ENCODE measurements around the gene ANKEF1.

Gene ANKEF1

DNA sequence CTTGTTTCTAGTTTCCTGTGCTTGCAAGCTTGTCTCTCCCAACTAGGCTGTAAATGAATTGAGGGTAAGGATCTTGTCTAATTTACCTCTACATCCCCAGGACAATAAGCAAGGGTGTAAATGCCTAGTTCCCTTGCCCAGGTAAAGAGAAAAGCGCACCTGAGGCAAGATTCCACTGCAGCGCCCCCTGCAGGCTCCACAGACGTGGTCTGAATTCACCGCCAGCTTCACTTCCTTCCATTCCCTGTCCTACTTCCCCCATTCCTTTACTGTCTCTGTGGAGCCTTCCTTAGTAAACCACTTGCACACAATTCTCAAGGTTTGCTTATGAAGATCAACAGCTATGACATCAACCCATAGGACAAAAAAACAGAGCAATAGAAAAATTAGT, 42.3 kb downstream of the ANKEF1 start:
- H3K27me3 ChIP-seq, result no peaks in the 10 kb centered on the region
- no peak overlapping the region for H3K4me3 ChIP-seq (ENCODE audit: low read depth in 1 of 2, low read length in 1 of 2)
- H3K36me3 ChIP-seq, result no peaks in the 10 kb centered on the region
- TF ChIP-seq, protein P1, sequence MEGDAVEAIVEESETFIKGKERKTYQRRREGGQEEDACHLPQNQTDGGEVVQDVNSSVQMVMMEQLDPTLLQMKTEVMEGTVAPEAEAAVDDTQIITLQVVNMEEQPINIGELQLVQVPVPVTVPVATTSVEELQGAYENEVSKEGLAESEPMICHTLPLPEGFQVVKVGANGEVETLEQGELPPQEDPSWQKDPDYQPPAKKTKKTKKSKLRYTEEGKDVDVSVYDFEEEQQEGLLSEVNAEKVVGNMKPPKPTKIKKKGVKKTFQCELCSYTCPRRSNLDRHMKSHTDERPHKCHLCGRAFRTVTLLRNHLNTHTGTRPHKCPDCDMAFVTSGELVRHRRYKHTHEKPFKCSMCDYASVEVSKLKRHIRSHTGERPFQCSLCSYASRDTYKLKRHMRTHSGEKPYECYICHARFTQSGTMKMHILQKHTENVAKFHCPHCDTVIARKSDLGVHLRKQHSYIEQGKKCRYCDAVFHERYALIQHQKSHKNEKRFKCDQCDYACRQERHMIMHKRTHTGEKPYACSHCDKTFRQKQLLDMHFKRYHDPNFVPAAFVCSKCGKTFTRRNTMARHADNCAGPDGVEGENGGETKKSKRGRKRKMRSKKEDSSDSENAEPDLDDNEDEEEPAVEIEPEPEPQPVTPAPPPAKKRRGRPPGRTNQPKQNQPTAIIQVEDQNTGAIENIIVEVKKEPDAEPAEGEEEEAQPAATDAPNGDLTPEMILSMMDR (IDR thresholded peaks at IDR 0.05), result no peak
- no peak overlapping the region for H3K27ac ChIP-seq
- no peaks in the 10 kb centered on the region for H3K4me1 ChIP-seq (ENCODE audit: control insufficient read depth in 1 of 2, insufficient read depth in 1 of 2, low read depth in 1 of 2, low read length in 1 of 2)
- no peaks in the 10 kb centered on the region for H3K9me3 ChIP-seq

DNA sequence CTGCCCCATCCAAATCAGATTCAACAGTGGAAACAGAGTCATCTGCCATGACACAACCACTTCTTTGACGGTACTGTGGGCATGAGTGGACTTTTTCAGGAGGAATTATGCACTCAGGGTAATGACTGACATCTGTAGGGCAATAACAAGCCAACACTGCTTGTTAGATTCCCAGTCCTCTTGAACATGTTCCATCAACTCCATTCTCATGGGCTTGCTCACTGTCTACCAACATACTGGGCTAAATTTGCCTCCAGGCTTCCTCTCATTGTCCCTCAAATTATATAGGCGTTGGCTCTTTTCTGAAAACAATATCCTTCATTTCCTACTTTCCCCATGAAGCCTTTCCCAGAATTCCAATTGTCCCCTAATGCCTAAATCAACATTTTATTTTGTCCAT, 43.1 kb downstream of the ANKEF1 start:
- H3K27ac ChIP-seq, result no peak overlapping the region
- no peaks in the 10 kb centered on the region for H3K27me3 ChIP-seq
- TF ChIP-seq, protein P1 (IDR thresholded peaks at IDR 0.05), result no peak
- H3K36me3 ChIP-seq, result no peaks in the 10 kb centered on the region
- H3K4me3 ChIP-seq (ENCODE audit: low read depth in 1 of 2, low read length in 1 of 2), result no peak overlapping the region
- no peaks in the 10 kb centered on the region for H3K9me3 ChIP-seq
- no peaks in the 10 kb centered on the region for H3K4me1 ChIP-seq (ENCODE audit: control insufficient read depth in 1 of 2, insufficient read depth in 1 of 2, low read depth in 1 of 2, low read length in 1 of 2)

DNA sequence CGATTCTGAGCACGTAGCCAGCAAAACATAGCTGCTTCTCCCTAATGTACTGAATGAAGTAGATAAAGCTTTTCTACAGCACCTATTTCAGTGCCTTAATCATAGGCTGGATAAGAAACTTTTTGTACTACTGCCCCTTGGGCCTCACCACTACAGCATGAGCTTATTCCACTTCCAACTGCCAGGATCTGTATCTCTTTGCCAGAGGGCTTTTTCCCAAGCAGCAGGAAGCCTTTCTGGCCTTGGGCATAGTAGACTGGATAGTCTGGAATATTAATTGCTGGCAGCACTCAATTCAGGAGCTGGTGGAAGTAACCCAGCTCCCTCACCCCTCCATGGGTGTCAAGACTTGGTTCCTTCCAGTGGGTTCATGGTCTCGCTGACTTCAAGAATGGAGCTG, 43.6 kb downstream of the ANKEF1 start:
- TF ChIP-seq, protein P1 (IDR thresholded peaks at IDR 0.05), result no peak
- no peak overlapping the region for H3K27ac ChIP-seq
- no peaks in the 10 kb centered on the region for H3K36me3 ChIP-seq
- no peaks in the 10 kb centered on the region for H3K9me3 ChIP-seq
- no peak overlapping the region for H3K4me3 ChIP-seq (ENCODE audit: low read depth in 1 of 2, low read length in 1 of 2)
- no peaks in the 10 kb centered on the region for H3K4me1 ChIP-seq (ENCODE audit: control insufficient read depth in 1 of 2, insufficient read depth in 1 of 2, low read depth in 1 of 2, low read length in 1 of 2)
- H3K27me3 ChIP-seq, result no peaks in the 10 kb centered on the region

DNA sequence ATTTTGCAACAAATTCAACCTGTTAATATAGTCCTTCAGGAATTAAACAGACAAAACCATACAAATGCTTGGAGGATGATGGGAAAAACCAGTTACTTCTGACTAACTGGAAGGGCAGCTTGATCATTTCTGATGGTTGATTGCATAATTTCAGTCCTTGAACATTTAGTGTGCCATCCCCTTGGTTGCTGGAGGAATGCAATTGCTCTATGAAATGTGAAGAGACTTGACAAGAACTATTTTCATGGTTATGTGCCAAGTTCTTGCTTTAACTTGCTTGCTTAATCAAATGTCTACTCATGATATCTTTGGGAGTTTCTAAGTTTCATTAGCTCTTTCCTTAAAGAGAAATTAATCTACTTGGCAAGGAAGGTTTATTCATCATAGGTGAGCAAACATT, 45.2 kb downstream of the ANKEF1 start:
- Histone ChIP-seq H3K4me3 (ENCODE audit: low read depth in 1 of 2, low read length in 1 of 2) (no peak overlapping the region), H3K4me1 (ENCODE audit: control insufficient read depth in 1 of 2, insufficient read depth in 1 of 2, low read depth in 1 of 2, low read length in 1 of 2) (no peaks in the 10 kb centered on the region), H3K36me3 (no peaks in the 10 kb centered on the region), H3K27me3 (no peaks in the 10 kb centered on the region), H3K27ac (no peak overlapping the region), H3K9me3 (no peaks in the 10 kb centered on the region)
- TF ChIP-seq, protein P1 (IDR thresholded peaks at IDR 0.05), result no peak

DNA sequence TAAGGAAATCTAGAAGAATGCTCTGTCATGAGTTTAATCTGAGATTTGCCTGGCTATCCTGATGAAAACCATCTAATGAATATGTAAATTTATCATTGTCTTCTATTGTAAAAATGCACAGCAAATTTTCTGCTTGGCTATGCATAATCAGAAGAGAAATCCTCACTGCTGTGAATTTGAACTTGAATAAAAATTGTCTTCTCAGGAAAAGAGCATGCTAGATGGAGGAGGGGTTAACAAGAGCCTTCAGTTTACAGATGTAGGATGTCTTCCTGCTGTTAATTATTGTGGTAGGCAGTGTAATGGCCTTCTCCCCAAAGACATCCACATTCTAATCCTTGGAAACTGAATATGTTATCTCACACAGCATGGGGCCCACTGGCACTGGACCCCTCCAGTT, 45.8 kb downstream of the ANKEF1 start:
- Histone ChIP-seq H3K27me3 (no peaks in the 10 kb centered on the region), H3K36me3 (no peaks in the 10 kb centered on the region), H3K4me1 (ENCODE audit: control insufficient read depth in 1 of 2, insufficient read depth in 1 of 2, low read depth in 1 of 2, low read length in 1 of 2) (no peaks in the 10 kb centered on the region), H3K27ac (no peak overlapping the region), H3K4me3 (ENCODE audit: low read depth in 1 of 2, low read length in 1 of 2) (no peak overlapping the region), H3K9me3 (no peaks in the 10 kb centered on the region)
- TF ChIP-seq, protein P1 (IDR thresholded peaks at IDR 0.05), result no peak
